Peyer's patch (tissue), 4 donors: Measurements from ENCODE around the gene CD274. TPM values are rescaled to one million over a fixed set of nuclear protein-coding genes. Genes with fewer than 3 reads are reported as not detected.

Experiments used
- DNase-seq, 3 donors: peaks; one replicate each; pipeline ENCODE4 v3.0.0-alpha.2; 2017 to 2019
- H3K27ac ChIP-seq, 4 donors: fragments of 200-600 bp; sonication (generic); one replicate each; pipeline ENCODE4 v1.5.1; 2016 to 2019
- H3K27me3 ChIP-seq, 2 donors: fragments of 200-600 bp; sonication (generic); one replicate each; pipeline ENCODE4 v1.5.1; 2019
- H3K36me3 ChIP-seq, 3 donors: fragments of 200-600 bp; sonication (generic); one replicate each; pipeline ENCODE4 v1.5.1; 2016 to 2019
- H3K4me1 ChIP-seq, 4 donors: fragments of 200-600 bp; sonication (generic); one replicate each; pipeline ENCODE4 v1.5.1; 2016 to 2019
- H3K4me3 ChIP-seq, 4 donors: fragments of 200-600 bp; sonication (generic); 1 replicate in 3 of 4; 2 replicates in 1 of 4; pipeline ENCODE4 v1.5.1; 2016 to 2019; ENCODE audit warnings: mild to moderate bottlenecking in 1 of 4
- H3K9me3 ChIP-seq, 4 donors: fragments of 200-600 bp; sonication (generic); one replicate each; pipeline ENCODE4 v1.5.1; 2016 to 2019; ENCODE audit warnings: mild to moderate bottlenecking in 1 of 4
- POLR2A ChIP-seq, 2 donors: fragments of 450-650 bp; IDR thresholded peaks; one replicate each; pipeline ENCODE4 v1.5.1; 2017; ENCODE audit warnings: antibody characterized with exemption in 2 of 2, mild to moderate bottlenecking in 2 of 2, moderate library complexity in 2 of 2
- total RNA-seq, 4 donors: library from RNA; depleted of rRNA; stranded (reverse); fragments of >200 nt; gene quantifications; one replicate each; pipeline ENCODE4 v1.1.0, GENCODE V29; 2016
- TF ChIP-seq, protein P1 (sequence below), 6 experiments: fragments of 450-650 bp in 4 of 6; fragments of 200-600 bp in 2 of 6; sonication (generic) in 1 of 6; IDR thresholded peaks; one replicate each; pipeline ENCODE4 v1.5.1; 2017 to 2019; ENCODE audit warnings: antibody characterized with exemption in 6 of 6, mild to moderate bottlenecking in 3 of 6, moderate library complexity in 1 of 6

The CD274 gene
- total RNA-seq, 4 donors from 2014 or later = 1.7 to 6.2 (median 3.4) TPM

GRCh38 chr9:5419987-5420386 is 30.4 kb upstream of the CD274 start:
- H3K36me3 ChIP-seq = peaks cover 0 to 8% (median 0%) of the 10 kb centered on the region in 3 donors
- no peak for TF ChIP-seq POLR2A (IDR thresholded peaks at IDR 0.05)
- TF ChIP-seq, protein P1, sequence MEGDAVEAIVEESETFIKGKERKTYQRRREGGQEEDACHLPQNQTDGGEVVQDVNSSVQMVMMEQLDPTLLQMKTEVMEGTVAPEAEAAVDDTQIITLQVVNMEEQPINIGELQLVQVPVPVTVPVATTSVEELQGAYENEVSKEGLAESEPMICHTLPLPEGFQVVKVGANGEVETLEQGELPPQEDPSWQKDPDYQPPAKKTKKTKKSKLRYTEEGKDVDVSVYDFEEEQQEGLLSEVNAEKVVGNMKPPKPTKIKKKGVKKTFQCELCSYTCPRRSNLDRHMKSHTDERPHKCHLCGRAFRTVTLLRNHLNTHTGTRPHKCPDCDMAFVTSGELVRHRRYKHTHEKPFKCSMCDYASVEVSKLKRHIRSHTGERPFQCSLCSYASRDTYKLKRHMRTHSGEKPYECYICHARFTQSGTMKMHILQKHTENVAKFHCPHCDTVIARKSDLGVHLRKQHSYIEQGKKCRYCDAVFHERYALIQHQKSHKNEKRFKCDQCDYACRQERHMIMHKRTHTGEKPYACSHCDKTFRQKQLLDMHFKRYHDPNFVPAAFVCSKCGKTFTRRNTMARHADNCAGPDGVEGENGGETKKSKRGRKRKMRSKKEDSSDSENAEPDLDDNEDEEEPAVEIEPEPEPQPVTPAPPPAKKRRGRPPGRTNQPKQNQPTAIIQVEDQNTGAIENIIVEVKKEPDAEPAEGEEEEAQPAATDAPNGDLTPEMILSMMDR (IDR thresholded peaks at IDR 0.05) = no peak
- no peaks in the 10 kb centered on the region for H3K27me3 ChIP-seq
- no peak overlapping the region for H3K4me3 ChIP-seq
- H3K4me1 ChIP-seq = no peaks in the 10 kb centered on the region
- DNase-seq = no peak
- H3K9me3 ChIP-seq = no peaks in the 10 kb centered on the region
- no peak overlapping the region for H3K27ac ChIP-seq

DNA sequence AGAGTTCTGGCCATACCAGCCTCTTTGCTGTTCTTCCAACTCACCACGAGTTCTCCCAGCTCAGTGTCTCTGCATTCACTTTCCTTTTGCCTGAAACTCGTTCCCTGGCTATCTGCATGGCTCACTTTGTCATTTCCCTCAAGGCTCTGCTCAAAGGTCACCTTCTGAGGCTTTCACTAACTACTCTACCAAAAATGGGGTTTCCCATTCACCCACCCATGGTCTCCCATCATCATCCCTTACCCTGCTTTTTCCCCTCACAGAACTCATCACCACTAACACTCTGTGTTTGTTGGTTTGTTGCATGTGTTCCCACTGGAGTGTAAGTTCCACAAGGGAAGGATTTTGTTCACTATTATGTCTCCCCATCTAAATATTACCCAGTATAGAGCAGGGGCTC is 29.2 kb upstream of the CD274 start:
- H3K27me3 ChIP-seq = no peaks in the 10 kb centered on the region
- no peak for DNase-seq
- H3K27ac ChIP-seq = no peak overlapping the region
- no peak overlapping the region for H3K4me3 ChIP-seq
- no peaks in the 10 kb centered on the region for H3K9me3 ChIP-seq
- TF ChIP-seq, protein P1 (IDR thresholded peaks at IDR 0.05) = no peak
- TF ChIP-seq POLR2A (IDR thresholded peaks at IDR 0.05) = no peak
- peaks cover 0 to 8% (median 0%) of the 10 kb centered on the region in 3 donors for H3K36me3 ChIP-seq
- H3K4me1 ChIP-seq = no peaks in the 10 kb centered on the region

GRCh38 chr9:5422276-5422675 is 28.1 kb upstream of the CD274 start:
- DNase-seq = no peak
- TF ChIP-seq POLR2A (IDR thresholded peaks at IDR 0.05) = no peak
- TF ChIP-seq, protein P1 (IDR thresholded peaks at IDR 0.05) = no peak
- H3K27me3 ChIP-seq = no peaks in the 10 kb centered on the region

GRCh38 chr9:5425006-5425628 is 25.2 kb upstream of the CD274 start:
- Histone ChIP-seq H3K27ac (no peak overlapping the region), H3K9me3 (no peaks in the 10 kb centered on the region), H3K4me3 (no peak overlapping the region), H3K36me3 (peaks cover 0 to 6% (median 0%) of the 10 kb centered on the region in 3 donors), H3K4me1 (no peaks in the 10 kb centered on the region), H3K27me3 (no peaks in the 10 kb centered on the region)
- TF ChIP-seq, protein P1 (IDR thresholded peaks at IDR 0.05) = peak in 5 of 6 experiments; percentile 39 to 60 (median 49)
- TF ChIP-seq POLR2A (IDR thresholded peaks at IDR 0.05) = no peak
- no peak for DNase-seq

More at GRCh38 chr9:5422276-5422675, 28.1 kb upstream of the CD274 start:
- Histone ChIP-seq H3K4me1 (no peaks in the 10 kb centered on the region), H3K36me3 (peaks cover 0 to 8% (median 0%) of the 10 kb centered on the region in 3 donors), H3K27ac (no peak overlapping the region), H3K9me3 (no peaks in the 10 kb centered on the region), H3K4me3 (no peak overlapping the region)

DNA sequence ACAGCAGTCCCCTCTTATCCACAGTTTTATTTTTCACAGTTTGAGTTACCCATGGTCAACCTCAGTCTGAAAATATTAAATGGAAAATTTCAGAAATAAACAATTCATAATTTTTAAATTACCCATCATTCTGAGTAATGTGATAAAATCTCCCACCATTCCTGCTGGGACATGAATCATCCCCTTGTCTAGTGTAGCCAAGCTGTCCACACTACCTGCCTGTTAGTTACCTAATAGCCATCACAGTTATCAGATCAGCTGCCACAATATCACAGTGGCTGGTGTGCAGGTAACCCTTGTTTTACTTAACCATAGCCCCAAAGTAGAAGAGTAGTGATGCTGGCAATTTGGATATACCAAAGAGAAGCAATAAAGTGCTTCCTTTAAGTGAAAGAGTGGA is 23.3 kb upstream of the CD274 start:
- Histone ChIP-seq H3K27ac (no peak overlapping the region), H3K4me1 (no peaks in the 10 kb centered on the region)
- TF ChIP-seq, protein P1 (IDR thresholded peaks at IDR 0.05) = no peak
- TF ChIP-seq POLR2A (IDR thresholded peaks at IDR 0.05) = no peak

More for the DNA sequence above, 23.3 kb upstream of the CD274 start:
- Histone ChIP-seq H3K27me3 (no peaks in the 10 kb centered on the region), H3K9me3 (no peaks in the 10 kb centered on the region), H3K4me3 (no peak overlapping the region), H3K36me3 (peaks cover 0 to 14% (median 0%) of the 10 kb centered on the region in 3 donors)
- no peak for DNase-seq
